Stimulated activated CD8-positive, alpha-beta memory T cell treated with anti-CD3 and anti-CD28 coated beads, Interleukin-4, amount 100 ng/mL, for 4 hours (primary cell): ENCODE measurements around the gene SUCNR1.
"Not testable (repeated sequence)": the region's sequence is repeated elsewhere in the genome, so short reads cannot be mapped to it uniquely, and the experiment has no call there.

ENCODE experiments used
- DNase-seq, 2 donors: peaks; one replicate each; pipeline ENCODE4 v3.0.0-alpha.2; 2020; ENCODE audit warnings: low read depth in 2 of 2, low spot score in 1 of 2

The SUCNR1 gene

GRCh38 chr3:151871639-151872468 lies 1.6 kb upstream of the SUCNR1 start:
- no peak for DNase-seq

- DNase-seq: not testable (repeated sequence)
Observed at GRCh38 chr3:151874079-151874478, 636 bp downstream of the SUCNR1 start.

- DNase-seq: no peak
Observed at GRCh38 chr3:151875759-151876158, 2.3 kb downstream of the SUCNR1 start.

- DNase-seq: no peak
Observed at GRCh38 chr3:151877269-151877668, 3.8 kb downstream of the SUCNR1 start.

GRCh38 chr3:151878465-151878864 lies 5.0 kb downstream of the SUCNR1 start:
- DNase-seq: no peak

GRCh38 chr3:151879037-151879436 lies 5.6 kb downstream of the SUCNR1 start:
- DNase-seq: no peak

- no peak for DNase-seq
Observed at GRCh38 chr3:151879679-151880415, 6.4 kb downstream of the SUCNR1 start.

GRCh38 chr3:151880416-151880690 lies 6.9 kb downstream of the SUCNR1 start:
- no peak for DNase-seq

- DNase-seq: no peak
Observed at GRCh38 chr3:151881137-151881536, 7.7 kb downstream of the SUCNR1 start.

GRCh38 chr3:151885397-151885796 lies 12.0 kb downstream of the SUCNR1 start:
- not testable (repeated sequence) for DNase-seq

GRCh38 chr3:151887450-151888211 lies 14.2 kb downstream of the SUCNR1 start:
- not testable (repeated sequence) for DNase-seq

- no peak for DNase-seq
Observed at GRCh38 chr3:151890721-151891141, 17.3 kb downstream of the SUCNR1 start.

GRCh38 chr3:151891721-151892120 lies 18.3 kb downstream of the SUCNR1 start:
- DNase-seq: no peak

GRCh38 chr3:151894219-151894618 lies 20.8 kb downstream of the SUCNR1 start:
- DNase-seq: no peak

GRCh38 chr3:151895478-151896241 lies 22.2 kb downstream of the SUCNR1 start:
- DNase-seq: no peak

- DNase-seq: no peak
Observed at GRCh38 chr3:151896246-151897012, 23.0 kb downstream of the SUCNR1 start.

GRCh38 chr3:151898121-151898520 lies 24.7 kb downstream of the SUCNR1 start:
- DNase-seq: not testable (repeated sequence)

GRCh38 chr3:151898564-151899261 lies 25.3 kb downstream of the SUCNR1 start:
- not testable (repeated sequence) for DNase-seq

GRCh38 chr3:151899996-151900395 lies 26.6 kb downstream of the SUCNR1 start:
- DNase-seq: no peak

- no peak for DNase-seq
Observed at GRCh38 chr3:151900460-151900859, 27.0 kb downstream of the SUCNR1 start.
